CD14-positive monocyte (primary cell): ENCODE results near the gene SPART. TPM values are rescaled to one million over a fixed set of nuclear protein-coding genes. Genes with fewer than 3 reads are reported as not detected.

Experiments used
- DNase-seq, 3 donors: peaks; one replicate each; pipeline ENCODE4 v3.0.0-alpha.2; 2011 to 2022
- H2AFZ ChIP-seq: 2 replicates; pipeline ENCODE4 v1.6.0; 2012; ENCODE audit warnings: mild to moderate bottlenecking, low read depth, low read length, inconsistent platforms; ENCODE audit not compliant: insufficient read depth, poor library complexity, severe bottlenecking
- H3K27ac ChIP-seq, 2 donors: 1 replicate in 1 of 2; 2 replicates in 1 of 2; pipeline ENCODE4 v1.5.1; 2012 to 2013; ENCODE audit warnings: low read length in 2 of 2, control low read depth in 1 of 2, inconsistent platforms in 1 of 2, low read depth in 1 of 2, mild to moderate bottlenecking in 1 of 2
- H3K27me3 ChIP-seq, 2 donors: one replicate each; pipeline versions ENCODE4 v1.6.0 to v1.6.1; 2011 to 2013; ENCODE audit warnings: low read length in 2 of 2; ENCODE audit not compliant: control insufficient read depth in 2 of 2, insufficient read depth in 2 of 2
- H3K36me3 ChIP-seq, 2 donors: replicated peaks in 1 of 2; 1 replicate in 1 of 2; 2 replicates in 1 of 2; pipeline versions ENCODE4 v1.5.1 to v1.6.1; 2012 to 2013; ENCODE audit warnings: low read length in 2 of 2, control low read depth in 1 of 2, inconsistent platforms in 1 of 2, mild to moderate bottlenecking in 1 of 2; ENCODE audit not compliant: insufficient read depth in 2 of 2, control insufficient read depth in 1 of 2
- H3K4me1 ChIP-seq, 2 donors: 1 replicate in 1 of 2; 2 replicates in 1 of 2; pipeline versions ENCODE4 v1.5.1 to v1.6.1; 2012 to 2013; ENCODE audit warnings: low read length in 2 of 2, control low read depth in 1 of 2, inconsistent platforms in 1 of 2, mild to moderate bottlenecking in 1 of 2, moderate library complexity in 1 of 2; ENCODE audit not compliant: insufficient read depth in 2 of 2, control insufficient read depth in 1 of 2
- H3K4me2 ChIP-seq: replicated peaks from 2 replicates; pipeline ENCODE3; 2012; ENCODE audit warnings: low read length, moderate library complexity, mild to moderate bottlenecking; ENCODE audit not compliant: poor library complexity, severe bottlenecking; ENCODE audit errors: extremely low read depth
- H3K4me3 ChIP-seq, 3 experiments: fragments of 200-600 bp in 1 of 3; sonication (generic) in 1 of 3; replicated peaks in 1 of 3; 1 replicate in 2 of 3; 2 replicates in 1 of 3; pipeline ENCODE4 v1.5.1; 2011 to 2013; ENCODE audit warnings: low read length in 3 of 3, mild to moderate bottlenecking in 3 of 3, control low read depth in 2 of 3, low read depth in 2 of 3, inconsistent platforms in 1 of 3, moderate library complexity in 1 of 3
- H3K79me2 ChIP-seq: 2 replicates; pipeline ENCODE4 v1.6.0; 2012; ENCODE audit warnings: mild to moderate bottlenecking, control low read depth, inconsistent platforms, low read length, moderate library complexity; ENCODE audit not compliant: insufficient read depth
- H3K9ac ChIP-seq: 2 replicates; pipeline ENCODE4 v1.6.0; 2017; ENCODE audit warnings: low read length, mild to moderate bottlenecking; ENCODE audit not compliant: insufficient read depth, poor library complexity, severe bottlenecking
- H3K9me3 ChIP-seq, 2 donors: replicated peaks in 1 of 2; 1 replicate in 1 of 2; 2 replicates in 1 of 2; pipeline versions ENCODE4 v1.5.1 to v1.6.1; 2012 to 2013; ENCODE audit warnings: low read length in 2 of 2, control low read depth in 1 of 2; ENCODE audit not compliant: control insufficient read depth in 1 of 2, insufficient read depth in 1 of 2
- H4K20me1 ChIP-seq: 2 replicates; pipeline ENCODE4 v1.6.0; 2012; ENCODE audit warnings: mild to moderate bottlenecking, low read length, control low read depth, moderate library complexity; ENCODE audit not compliant: insufficient read depth
- H3K27ac Mint-ChIP-seq, 7 donors: one replicate each; pipeline ENCODE4 v1.8.0; 2020; ENCODE audit warnings: mild to moderate bottlenecking in 7 of 7, mixed read lengths in 7 of 7, moderate library complexity in 6 of 7, inconsistent platforms in 2 of 7
- H3K27me3 Mint-ChIP-seq, 3 donors: one replicate each; pipeline ENCODE4 v1.8.0; 2021 to 2022; ENCODE audit warnings: low read depth in 3 of 3, mild to moderate bottlenecking in 3 of 3, mixed read lengths in 3 of 3, moderate library complexity in 3 of 3, inconsistent platforms in 1 of 3
- H3K36me3 Mint-ChIP-seq, 2 donors: one replicate each; pipeline ENCODE4 v1.8.0; 2020; ENCODE audit warnings: mixed read lengths in 2 of 2, inconsistent platforms in 1 of 2, mild to moderate bottlenecking in 1 of 2
- H3K4me1 Mint-ChIP-seq: one replicate; pipeline ENCODE4 v1.8.0; 2020; ENCODE audit warnings: mild to moderate bottlenecking, mixed read lengths
- H3K4me3 Mint-ChIP-seq, 2 donors: one replicate each; pipeline ENCODE4 v1.8.0; 2020; ENCODE audit warnings: mild to moderate bottlenecking in 2 of 2, mixed read lengths in 2 of 2, moderate library complexity in 1 of 2
- H3K9me3 Mint-ChIP-seq, 7 donors: one replicate each; pipeline ENCODE4 v1.8.0; 2020 to 2022; ENCODE audit warnings: mixed read lengths in 7 of 7, mild to moderate bottlenecking in 6 of 7, moderate library complexity in 6 of 7, inconsistent platforms in 2 of 7
- CTCF ChIP-seq: fragments of 200-600 bp; IDR thresholded peaks from one replicate; pipeline ENCODE4 v1.8.0; 2022; ENCODE audit warnings: antibody characterized with exemption, mild to moderate bottlenecking
- WGBS: methylation state at CpG from one replicate; pipeline ENCODE4 v1.1.5; 2013; ENCODE audit warnings: missing lambda C conversion rate; ENCODE audit not compliant: insufficient coverage; 5-methylcytosine and 5-hydroxymethylcytosine counted together
- intact Hi-C, 2 donors: fragments of 100-400 bp; cut with micrococcal nuclease; formaldehyde crosslinking; loops; one replicate each; pipeline versions ENCODE4 v1.15.0 to v1.15.1; 2023
- polyA plus RNA-seq, 3 donors: library from polyadenylated mRNA; depleted of rRNA in 1 of 3; unstranded in 2 of 3; stranded (reverse) in 1 of 3; fragments of 300-500 nt in 2 of 3; fragments of >200 nt in 1 of 3; fragmentation: Illumina TruSeq in 2 of 3; gene quantifications; 1 replicate in 2 of 3; 2 replicates in 1 of 3; pipeline ENCODE4 v1.2.3, GENCODE V29; 2012 to 2021

SPART gene
- polyA plus RNA-seq, 3 donors, result 24.4 to 37.0 (median 29.8) TPM

GRCh38 chr13:36339600-36340155 lies 6.5 kb downstream of the SPART start:
- Histone ChIP-seq H3K36me3 (peaks cover 0 to 10% of the 10 kb centered on the region in 2 donors), H4K20me1 (peaks cover 25% of the 10 kb centered on the region), H3K4me3 (no peak overlapping the region), H3K9me3 (no peaks in the 10 kb centered on the region), H3K4me2 (no peak overlapping the region), H3K9ac (no peak overlapping the region), H2AFZ (no peak overlapping the region), H3K27me3 (no peaks in the 10 kb centered on the region), H3K4me1 (peaks cover 11 to 20% of the 10 kb centered on the region in 2 donors), H3K79me2 (peaks cover 100% of the 10 kb centered on the region), H3K27ac (no peak overlapping the region)
- no peak overlapping the region for H3K4me3 Mint-ChIP-seq
- 91% methylated on average over 3 of the region's 4 CpGs for WGBS
- peak overlapping the region in 2 of 7 donors; percentile 50 to 61 for H3K27ac Mint-ChIP-seq
- DNase-seq, result no peak
- no peaks in the 10 kb centered on the region for H3K9me3 Mint-ChIP-seq
- peaks cover 28% of the 10 kb centered on the region for H3K4me1 Mint-ChIP-seq
- intact Hi-C loops, result no loop called here
- no peak for TF ChIP-seq CTCF
- H3K27me3 Mint-ChIP-seq, result no peaks in the 10 kb centered on the region
- H3K36me3 Mint-ChIP-seq, result peaks cover 13 to 16% of the 10 kb centered on the region in 2 donors

DNA sequence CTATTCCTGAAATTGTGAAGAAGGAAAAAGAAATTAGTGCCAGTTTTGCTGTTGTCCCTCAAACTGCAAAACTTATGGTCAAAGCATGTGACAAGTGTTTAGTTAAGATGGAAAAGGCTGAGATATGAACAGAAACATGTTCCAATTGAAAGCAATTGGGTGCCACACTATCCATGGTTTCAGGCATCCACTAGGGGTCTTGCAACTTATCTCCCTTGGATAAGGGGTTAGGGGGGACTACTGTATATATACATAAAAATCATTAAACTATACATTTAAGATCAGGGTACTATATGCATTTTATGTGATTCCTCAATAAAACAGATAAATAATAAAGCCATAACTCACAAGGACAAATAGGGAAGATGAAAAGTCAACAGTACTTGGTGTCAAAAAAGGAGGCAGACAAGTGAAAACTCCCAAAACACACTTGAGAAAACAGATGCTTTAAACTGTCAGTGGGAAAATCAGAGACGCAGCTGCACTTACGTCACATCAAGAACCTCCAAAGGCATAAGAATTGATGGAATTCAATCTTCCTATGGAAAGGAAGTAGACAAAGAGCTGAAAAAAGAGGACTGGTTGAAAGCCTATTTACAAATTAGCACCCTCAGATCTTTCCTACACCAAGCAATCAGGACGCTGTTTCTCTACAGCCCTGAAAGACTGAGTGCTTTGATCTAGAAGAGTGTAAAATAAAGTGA lies 8.1 kb downstream of the SPART start:
- Histone ChIP-seq H3K27ac (no peak overlapping the region), H4K20me1 (peaks cover 25% of the 10 kb centered on the region), H3K9ac (no peak overlapping the region), H3K4me2 (no peak overlapping the region), H3K27me3 (no peaks in the 10 kb centered on the region), H2AFZ (no peak overlapping the region), H3K36me3 (peaks cover 3 to 19% of the 10 kb centered on the region in 2 donors), H3K4me3 (no peak overlapping the region), H3K4me1 (peaks cover 0 to 9% of the 10 kb centered on the region in 2 donors), H3K79me2 (peaks cover 99% of the 10 kb centered on the region), H3K9me3 (no peaks in the 10 kb centered on the region)
- no peak for TF ChIP-seq CTCF
- no peak overlapping the region for H3K27ac Mint-ChIP-seq
- WGBS, result no CpG with 5 or more reads among the region's 3 CpGs
- intact Hi-C loops, result no loop called here
- no peak for DNase-seq
- no peaks in the 10 kb centered on the region for H3K27me3 Mint-ChIP-seq
- no peak overlapping the region for H3K4me3 Mint-ChIP-seq
- peaks cover 13 to 22% of the 10 kb centered on the region in 2 donors for H3K36me3 Mint-ChIP-seq
- no peaks in the 10 kb centered on the region for H3K9me3 Mint-ChIP-seq
- peaks cover 19% of the 10 kb centered on the region for H3K4me1 Mint-ChIP-seq
